Measurements from ENCODE around the gene UNKL.

The UNKL gene

DNA sequence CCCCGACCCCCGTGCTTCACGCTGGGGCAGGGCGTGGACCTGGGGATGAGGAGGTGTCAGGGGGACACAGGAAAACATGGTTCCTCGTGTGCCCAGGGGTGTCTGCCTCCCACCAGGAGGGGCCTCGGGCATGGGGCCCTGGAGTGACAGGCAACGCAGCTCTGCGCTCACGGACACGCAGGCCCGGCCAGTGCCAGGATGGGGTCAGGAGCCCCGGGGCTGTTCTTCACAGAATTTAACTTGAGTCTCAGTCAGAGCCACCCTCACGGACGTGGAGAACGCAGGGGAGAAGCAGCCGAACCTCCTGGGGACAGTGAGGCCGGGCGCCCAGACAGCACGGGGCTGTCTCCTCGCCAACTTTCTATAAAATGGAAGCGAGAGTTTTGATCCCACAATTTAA, 16.7 kb downstream of the UNKL start:
- TF ChIP-seq, protein P1, sequence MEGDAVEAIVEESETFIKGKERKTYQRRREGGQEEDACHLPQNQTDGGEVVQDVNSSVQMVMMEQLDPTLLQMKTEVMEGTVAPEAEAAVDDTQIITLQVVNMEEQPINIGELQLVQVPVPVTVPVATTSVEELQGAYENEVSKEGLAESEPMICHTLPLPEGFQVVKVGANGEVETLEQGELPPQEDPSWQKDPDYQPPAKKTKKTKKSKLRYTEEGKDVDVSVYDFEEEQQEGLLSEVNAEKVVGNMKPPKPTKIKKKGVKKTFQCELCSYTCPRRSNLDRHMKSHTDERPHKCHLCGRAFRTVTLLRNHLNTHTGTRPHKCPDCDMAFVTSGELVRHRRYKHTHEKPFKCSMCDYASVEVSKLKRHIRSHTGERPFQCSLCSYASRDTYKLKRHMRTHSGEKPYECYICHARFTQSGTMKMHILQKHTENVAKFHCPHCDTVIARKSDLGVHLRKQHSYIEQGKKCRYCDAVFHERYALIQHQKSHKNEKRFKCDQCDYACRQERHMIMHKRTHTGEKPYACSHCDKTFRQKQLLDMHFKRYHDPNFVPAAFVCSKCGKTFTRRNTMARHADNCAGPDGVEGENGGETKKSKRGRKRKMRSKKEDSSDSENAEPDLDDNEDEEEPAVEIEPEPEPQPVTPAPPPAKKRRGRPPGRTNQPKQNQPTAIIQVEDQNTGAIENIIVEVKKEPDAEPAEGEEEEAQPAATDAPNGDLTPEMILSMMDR (IDR thresholded peaks at IDR 0.05; ENCODE audit: extremely low read depth, missing control alignments) = no peak
- DNase-seq (ENCODE audit: low spot score) = no peak

DNA sequence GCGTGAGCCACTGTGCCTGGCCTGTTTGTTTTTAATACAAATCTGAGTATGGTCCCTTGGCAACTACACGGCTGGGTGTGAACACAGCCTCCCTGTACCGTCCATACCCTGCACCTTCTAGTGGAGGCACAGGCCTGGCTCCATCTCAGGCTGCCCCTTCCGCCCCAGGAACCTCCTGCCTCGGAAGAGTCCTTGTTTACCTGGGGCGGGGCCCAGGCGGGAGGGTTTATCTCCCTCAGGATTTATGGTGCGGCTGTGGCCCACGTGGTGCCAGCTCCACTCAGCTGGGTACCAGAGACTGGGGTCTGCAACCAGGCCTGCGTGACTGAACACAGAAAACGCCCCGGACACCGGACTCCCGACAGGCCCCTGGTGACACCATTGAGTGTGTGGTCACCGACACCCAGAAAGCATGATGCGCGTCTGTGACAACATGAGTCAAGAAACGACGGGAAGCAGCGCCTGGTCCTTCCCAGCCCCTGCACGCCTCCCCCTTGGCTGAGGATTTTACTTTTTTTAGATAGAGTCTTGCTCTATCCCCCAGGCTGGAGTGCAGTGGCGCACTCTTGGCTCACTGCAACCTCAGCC, 19.0 kb downstream of the UNKL start:
- TF ChIP-seq, protein P1 (IDR thresholded peaks at IDR 0.05; ENCODE audit: extremely low read depth, missing control alignments) = no peak
- no peak for DNase-seq (ENCODE audit: low spot score)

DNA sequence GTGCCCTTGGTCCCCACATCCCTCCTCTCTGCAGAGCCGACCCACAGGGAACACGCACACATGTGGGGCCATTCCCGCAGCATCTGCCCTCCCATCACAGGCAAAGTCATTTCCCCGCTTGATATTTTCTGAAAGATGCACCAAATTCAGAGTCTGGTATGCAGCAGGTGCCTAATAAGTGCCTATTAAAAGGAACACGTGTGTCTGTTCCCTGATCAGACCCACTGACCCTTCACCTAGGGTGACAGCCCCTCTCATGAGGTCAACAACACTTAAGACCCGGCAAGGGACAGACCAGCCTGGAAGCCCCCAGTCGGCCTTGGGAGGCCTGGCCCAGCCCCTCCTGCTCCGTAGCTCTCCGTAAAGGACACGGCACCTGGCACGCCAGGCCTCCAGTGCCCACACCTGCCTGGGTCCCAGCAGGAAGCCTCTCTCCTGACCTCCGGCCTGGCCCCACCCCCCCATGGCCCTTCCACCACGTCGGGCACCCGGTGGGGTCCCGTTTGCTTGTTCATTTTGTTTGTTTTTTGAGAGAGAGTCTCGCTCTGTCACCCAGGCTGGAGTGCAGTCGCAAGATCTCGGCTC, 20.0 kb downstream of the UNKL start:
- TF ChIP-seq, protein P1 (IDR thresholded peaks at IDR 0.05; ENCODE audit: extremely low read depth, missing control alignments) = no peak
- DNase-seq (ENCODE audit: low spot score) = no peak

DNA sequence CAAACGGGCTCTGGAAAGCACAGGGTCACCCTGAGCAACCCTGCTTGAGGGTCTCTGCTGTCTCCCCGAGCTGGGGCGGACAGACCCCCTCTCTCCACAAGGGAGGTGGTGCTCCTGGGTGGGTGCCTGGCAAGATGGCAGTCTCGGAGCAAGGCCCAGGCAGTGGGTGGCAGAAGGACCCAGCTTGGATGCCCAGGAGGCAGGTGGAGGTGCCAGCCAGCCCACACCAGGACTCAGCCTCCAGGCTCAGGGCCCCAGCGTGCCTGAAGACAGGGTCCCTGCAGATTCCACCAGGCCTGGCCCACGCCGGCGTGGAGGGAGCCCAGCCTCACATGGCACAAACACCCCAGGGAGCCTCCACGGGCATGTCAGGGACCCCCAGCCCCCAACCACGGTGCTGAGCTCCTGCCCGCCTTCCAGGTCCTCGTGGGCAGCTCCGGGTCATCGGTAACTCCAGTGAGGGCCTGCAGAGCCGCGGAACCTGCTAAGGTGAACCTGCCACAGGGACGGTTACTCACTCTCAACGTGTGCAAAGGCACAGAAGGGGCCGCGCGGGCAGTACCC, 20.8 kb downstream of the UNKL start:
- no peak for DNase-seq (ENCODE audit: low spot score)
- TF ChIP-seq, protein P1 (IDR thresholded peaks at IDR 0.05; ENCODE audit: extremely low read depth, missing control alignments) = no peak

DNA sequence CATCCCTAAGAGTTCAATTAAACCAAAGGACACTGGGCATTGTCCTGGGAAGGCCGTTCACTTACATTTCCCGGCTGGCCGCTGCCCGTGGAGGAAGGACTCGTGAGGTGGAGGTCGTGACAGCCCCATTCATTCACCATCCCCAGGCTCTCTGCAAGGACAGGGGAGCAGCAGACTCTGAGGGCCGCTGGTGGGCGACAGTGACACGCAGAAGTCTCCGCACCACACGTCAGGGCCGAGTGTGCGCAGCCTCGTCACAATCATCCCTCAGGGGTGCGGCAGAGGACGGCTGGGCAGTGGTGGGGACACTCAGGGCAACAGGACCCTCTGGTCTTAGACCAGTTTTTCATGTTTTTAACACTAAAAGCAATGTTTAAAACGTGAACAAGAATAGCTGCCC, 21.7 kb downstream of the UNKL start:
- DNase-seq (ENCODE audit: low spot score) = no peak
- TF ChIP-seq, protein P1 (IDR thresholded peaks at IDR 0.05; ENCODE audit: extremely low read depth, missing control alignments) = no peak

DNA sequence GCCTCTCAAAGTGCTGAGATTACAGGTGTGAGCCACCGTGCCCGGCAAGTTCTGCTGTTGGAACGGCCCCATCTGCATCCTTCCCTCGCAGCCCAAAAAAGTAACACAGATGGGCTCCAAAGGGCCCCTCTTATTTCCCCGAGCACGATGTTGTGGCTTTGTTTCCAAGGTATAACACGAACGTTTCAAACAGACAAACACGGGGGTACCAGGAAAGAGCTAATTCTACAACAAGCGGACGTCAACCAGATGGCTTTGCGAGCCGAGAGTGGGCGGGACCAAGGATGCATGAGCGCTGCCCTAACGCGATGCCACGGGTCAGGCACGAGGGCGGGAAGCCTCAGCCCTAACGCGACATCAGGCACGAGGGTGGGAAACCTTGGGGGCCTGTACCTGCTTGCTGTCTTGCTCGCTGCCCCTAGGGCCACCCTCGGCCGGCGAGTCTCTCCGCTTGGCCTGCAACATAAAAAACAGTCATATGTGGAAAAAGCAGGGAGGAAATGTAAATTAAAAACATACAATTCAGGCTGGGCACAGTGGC, 24.2 kb downstream of the UNKL start:
- TF ChIP-seq, protein P1 (IDR thresholded peaks at IDR 0.05; ENCODE audit: extremely low read depth, missing control alignments) = no peak

DNA sequence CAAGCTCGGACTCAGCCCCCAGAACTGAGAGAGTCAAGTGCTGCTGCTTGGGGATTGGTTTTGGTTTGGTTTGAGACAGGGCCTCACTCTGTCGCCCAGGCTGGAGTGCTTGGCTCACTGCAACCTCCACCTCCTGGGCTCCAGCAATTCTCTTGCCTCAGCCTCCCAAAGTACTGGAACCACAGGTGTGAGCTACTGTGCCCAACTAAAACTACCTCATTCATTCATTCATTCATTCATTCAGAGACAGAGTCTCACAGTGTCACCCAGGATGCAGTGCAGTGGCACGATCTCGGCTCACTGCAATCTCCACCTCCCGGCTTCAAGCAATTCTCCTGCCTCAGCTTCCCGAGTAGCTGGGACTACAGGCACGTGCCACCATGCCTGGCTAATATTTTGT, 24.7 kb downstream of the UNKL start:
- TF ChIP-seq, protein P1 (IDR thresholded peaks at IDR 0.05; ENCODE audit: extremely low read depth, missing control alignments) = no peak
- no peak for DNase-seq (ENCODE audit: low spot score)

More for the DNA sequence above, 24.2 kb downstream of the UNKL start:
- no peak for DNase-seq (ENCODE audit: low spot score)
